Liver (tissue), 9 donors: ENCODE measurements around the gene NFXL1. TPM values are rescaled to one million over a fixed set of nuclear protein-coding genes. Genes with fewer than 3 reads are reported as not detected.

ENCODE experiments used
- DNase-seq: peaks from one replicate; pipeline ENCODE4 v3.0.0-alpha.2; 2017; ENCODE audit warnings: low spot score
- H3K27ac ChIP-seq, 2 donors: one replicate each; pipeline ENCODE4 v1.7.0; 2013; ENCODE audit warnings: inconsistent platforms in 2 of 2, low read length in 2 of 2, control low read depth in 1 of 2, low read depth in 1 of 2, mild to moderate bottlenecking in 1 of 2
- H3K27me3 ChIP-seq, 4 donors: one replicate each; pipeline versions ENCODE4 v1.6.1 to v1.7.0; 2013; ENCODE audit warnings: low read length in 3 of 4, inconsistent platforms in 1 of 4, mild to moderate bottlenecking in 1 of 4, moderate library complexity in 1 of 4; ENCODE audit not compliant: control insufficient read depth in 4 of 4, insufficient read depth in 4 of 4
- H3K36me3 ChIP-seq, 4 donors: one replicate each; pipeline versions ENCODE4 v1.6.1 to v1.7.0; 2013; ENCODE audit warnings: low read length in 3 of 4, mild to moderate bottlenecking in 3 of 4, low read depth in 1 of 4, moderate library complexity in 1 of 4; ENCODE audit not compliant: control insufficient read depth in 4 of 4, insufficient read depth in 3 of 4
- H3K4me1 ChIP-seq, 4 donors: one replicate each; pipeline versions ENCODE4 v1.6.1 to v1.7.0; 2013; ENCODE audit warnings: low read length in 3 of 4, mild to moderate bottlenecking in 3 of 4, moderate library complexity in 1 of 4; ENCODE audit not compliant: control insufficient read depth in 4 of 4, insufficient read depth in 4 of 4
- H3K4me3 ChIP-seq, 3 donors: one replicate each; pipeline versions ENCODE4 v1.6.1 to v1.7.0; 2013; ENCODE audit warnings: low read length in 3 of 3, control low read depth in 1 of 3, low read depth in 1 of 3, mild to moderate bottlenecking in 1 of 3
- H3K9ac ChIP-seq, 2 donors: one replicate each; pipeline ENCODE4 v1.7.0; 2013; ENCODE audit warnings: low read length in 2 of 2, mild to moderate bottlenecking in 2 of 2, moderate library complexity in 2 of 2, control low read depth in 1 of 2, low read depth in 1 of 2
- H3K9me3 ChIP-seq, 4 donors: one replicate each; pipeline versions ENCODE4 v1.6.1 to v1.7.0; 2013; ENCODE audit warnings: low read length in 3 of 4; ENCODE audit not compliant: control insufficient read depth in 4 of 4
- ATF3 ChIP-seq: IDR thresholded peaks from 2 replicates; pipeline ENCODE4 v1.6.1; 2016; ENCODE audit warnings: antibody characterized with exemption
- CTCF ChIP-seq: fragments of 150-350 bp; IDR thresholded peaks from 2 replicates; pipeline ENCODE4 v1.5.1; 2017; ENCODE audit warnings: improper control_type of control experiment, low read depth, low read length; ENCODE audit not compliant: missing input control
- EGR1 ChIP-seq, 2 donors: IDR thresholded peaks; 2 replicates each; pipeline ENCODE4 v1.6.1; 2016 to 2018; ENCODE audit warnings: antibody characterized with exemption in 2 of 2, low read depth in 2 of 2
- FOXA1 ChIP-seq: IDR thresholded peaks from 2 replicates; pipeline ENCODE4 v1.6.1; 2016; ENCODE audit warnings: antibody characterized with exemption
- FOXA2 ChIP-seq: IDR thresholded peaks from 2 replicates; pipeline ENCODE4 v1.6.1; 2016; ENCODE audit warnings: antibody characterized with exemption
- GABPA ChIP-seq, 2 donors: IDR thresholded peaks in 1 of 2; conservative IDR thresholded peaks in 1 of 2; 2 replicates each; pipeline ENCODE4 v1.6.1; 2016; ENCODE audit warnings: antibody characterized with exemption in 2 of 2, mild to moderate bottlenecking in 1 of 2, moderate library complexity in 1 of 2
- HNF4A ChIP-seq, 2 donors: conservative IDR thresholded peaks; 2 replicates each; pipeline ENCODE4 v1.6.1; 2016; ENCODE audit warnings: antibody characterized with exemption in 2 of 2, mild to moderate bottlenecking in 2 of 2
- HNF4G ChIP-seq: IDR thresholded peaks from 2 replicates; pipeline ENCODE4 v1.6.1; 2016; ENCODE audit warnings: antibody characterized with exemption
- JUND ChIP-seq, 2 donors: IDR thresholded peaks; 2 replicates each; pipeline ENCODE4 v1.6.1; 2016; ENCODE audit warnings: antibody characterized with exemption in 2 of 2
- MAX ChIP-seq: IDR thresholded peaks from 2 replicates; pipeline ENCODE4 v1.6.1; 2016; ENCODE audit warnings: antibody characterized with exemption
- NR2F2 ChIP-seq: IDR thresholded peaks from 2 replicates; pipeline ENCODE4 v1.6.1; 2016; ENCODE audit warnings: antibody characterized with exemption
- RAD21 ChIP-seq, 2 donors: IDR thresholded peaks; 2 replicates each; pipeline ENCODE4 v1.6.1; 2016; ENCODE audit warnings: antibody characterized with exemption in 2 of 2, mild to moderate bottlenecking in 2 of 2
- REST ChIP-seq: IDR thresholded peaks from 2 replicates; pipeline ENCODE4 v1.6.1; 2016; ENCODE audit warnings: antibody characterized with exemption, mild to moderate bottlenecking
- RXRA ChIP-seq, 2 donors: IDR thresholded peaks; 2 replicates each; pipeline ENCODE4 v1.6.1; 2017 to 2018; ENCODE audit warnings: antibody characterized with exemption in 2 of 2, mild to moderate bottlenecking in 1 of 2
- SP1 ChIP-seq: IDR thresholded peaks from 2 replicates; pipeline ENCODE4 v1.6.1; 2018; ENCODE audit warnings: antibody characterized with exemption, mild to moderate bottlenecking
- TAF1 ChIP-seq: conservative IDR thresholded peaks from 2 replicates; pipeline ENCODE4 v1.6.1; 2016; ENCODE audit warnings: antibody characterized with exemption, mild to moderate bottlenecking
- YY1 ChIP-seq: IDR thresholded peaks from 2 replicates; pipeline ENCODE4 v1.6.1; 2016; ENCODE audit warnings: antibody characterized with exemption, mild to moderate bottlenecking
- WGBS: extraction: QIAGEN DNeasy Blood & Tissue Kit; methylation state at CpG from one replicate; pipeline ENCODE4 v1.1.7; 2013; 5-methylcytosine and 5-hydroxymethylcytosine counted together
- polyA plus RNA-seq, 2 donors: library from polyadenylated mRNA; stranded (reverse) in 1 of 2; unstranded in 1 of 2; fragments of 200-250 nt in 1 of 2; fragments of >200 nt in 1 of 2; fragmentation: Nextera tagmentation in 1 of 2; extraction: Ambion mirVana in 1 of 2; gene quantifications; one replicate each; pipeline versions ENCODE4 v1.2.1 to v1.2.3, GENCODE V29; 2013 to 2015
- total RNA-seq, 2 donors: library from RNA; depleted of rRNA; stranded (reverse); fragments of >200 nt; gene quantifications; one replicate each; pipeline ENCODE4 v1.2.3, GENCODE V29; 2014
- TF ChIP-seq, protein P1 (sequence below): IDR thresholded peaks from 2 replicates; pipeline ENCODE4 v1.6.1; 2016; ENCODE audit warnings: antibody characterized with exemption
- donor health status: healthy.
- donor health status: healthy.
- donor health status: healthy.
- donor health status: healthy.
- donor health status: healthy.

NFXL1 gene
- total and polyA plus RNA-seq, 4 donors = 3.9 to 9.9 (median 5.4) TPM

- H3K27ac ChIP-seq = no peak overlapping the region
- no peak for DNase-seq
- WGBS = 84% methylated on average over 5 of the region's 5 CpGs
- no peaks in the 10 kb centered on the region for H3K27me3 ChIP-seq
- H3K4me3 ChIP-seq = no peak overlapping the region
- peaks cover 0 to 3% (median 0%) of the 10 kb centered on the region in 4 donors for H3K9me3 ChIP-seq
- H3K4me1 ChIP-seq = peaks cover 0 to 4% (median 4%) of the 10 kb centered on the region in 4 donors
- H3K9ac ChIP-seq = no peak overlapping the region
- H3K36me3 ChIP-seq = no peaks in the 10 kb centered on the region
- no peak for TF ChIP-seq TAF1
- TF ChIP-seq SP1 = no peak
- TF ChIP-seq ATF3 = no peak
- TF ChIP-seq RAD21 (IDR thresholded peaks at IDR 0.05) = no peak
- no peak for TF ChIP-seq YY1
- TF ChIP-seq, protein P1, sequence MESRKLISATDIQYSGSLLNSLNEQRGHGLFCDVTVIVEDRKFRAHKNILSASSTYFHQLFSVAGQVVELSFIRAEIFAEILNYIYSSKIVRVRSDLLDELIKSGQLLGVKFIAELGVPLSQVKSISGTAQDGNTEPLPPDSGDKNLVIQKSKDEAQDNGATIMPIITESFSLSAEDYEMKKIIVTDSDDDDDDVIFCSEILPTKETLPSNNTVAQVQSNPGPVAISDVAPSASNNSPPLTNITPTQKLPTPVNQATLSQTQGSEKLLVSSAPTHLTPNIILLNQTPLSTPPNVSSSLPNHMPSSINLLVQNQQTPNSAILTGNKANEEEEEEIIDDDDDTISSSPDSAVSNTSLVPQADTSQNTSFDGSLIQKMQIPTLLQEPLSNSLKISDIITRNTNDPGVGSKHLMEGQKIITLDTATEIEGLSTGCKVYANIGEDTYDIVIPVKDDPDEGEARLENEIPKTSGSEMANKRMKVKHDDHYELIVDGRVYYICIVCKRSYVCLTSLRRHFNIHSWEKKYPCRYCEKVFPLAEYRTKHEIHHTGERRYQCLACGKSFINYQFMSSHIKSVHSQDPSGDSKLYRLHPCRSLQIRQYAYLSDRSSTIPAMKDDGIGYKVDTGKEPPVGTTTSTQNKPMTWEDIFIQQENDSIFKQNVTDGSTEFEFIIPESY = no peak
- TF ChIP-seq REST = no peak
- no peak for TF ChIP-seq HNF4A (conservative IDR thresholded peaks at IDR 0.05)
- no peak for TF ChIP-seq NR2F2
- no peak for TF ChIP-seq MAX
- TF ChIP-seq FOXA1 = no peak
- no peak for TF ChIP-seq RXRA (IDR thresholded peaks at IDR 0.05)
- no peak for TF ChIP-seq GABPA (IDR thresholded peaks at IDR 0.05 in 1 of 2, conservative IDR thresholded peaks at IDR 0.05 in 1 of 2)
- no peak for TF ChIP-seq FOXA2
- no peak for TF ChIP-seq JUND (IDR thresholded peaks at IDR 0.05)
- TF ChIP-seq EGR1 (IDR thresholded peaks at IDR 0.05; ENCODE audit: low read depth in 2 of 2) = no peak
- no peak for TF ChIP-seq CTCF
- TF ChIP-seq HNF4G = no peak
Observed at GRCh38 chr4:47831026-47831679, 83.2 kb downstream of the NFXL1 start.
